Tibial artery (tissue), 4 donors: ENCODE results near the gene SMTNL2.
"Not testable (repeated sequence)": the region's sequence is repeated elsewhere in the genome, so short reads cannot be mapped to it uniquely, and the experiment has no call there.

Source experiments
- DNase-seq, 2 donors: peaks; one replicate each; pipeline ENCODE4 v3.0.0-alpha.2; 2019
- H3K27ac ChIP-seq, 2 donors: fragments of 200-600 bp; sonication (generic) in 1 of 2; 1 replicate in 1 of 2; 2 replicates in 1 of 2; pipeline ENCODE4 v1.5.1; 2018 to 2019; ENCODE audit warnings: mild to moderate bottlenecking in 1 of 2
- H3K27me3 ChIP-seq, 2 donors: fragments of 200-600 bp; sonication (generic) in 1 of 2; one replicate each; pipeline versions ENCODE4 v1.5.1 to v1.6.0; 2016 to 2019
- H3K36me3 ChIP-seq, 3 donors: fragments of 200-600 bp; sonication (generic) in 2 of 3; one replicate each; pipeline ENCODE4 v1.5.1; 2016 to 2019; ENCODE audit warnings: mild to moderate bottlenecking in 2 of 3
- H3K4me1 ChIP-seq, 4 donors: fragments of 200-600 bp; sonication (generic) in 2 of 4; 1 replicate in 3 of 4; 2 replicates in 1 of 4; pipeline ENCODE4 v1.5.1; 2016 to 2019
- H3K4me3 ChIP-seq, 2 donors: fragments of 200-600 bp; sonication (generic) in 1 of 2; 1 replicate in 1 of 2; 2 replicates in 1 of 2; pipeline ENCODE4 v1.5.1; 2018 to 2019; ENCODE audit warnings: mild to moderate bottlenecking in 2 of 2
- H3K9me3 ChIP-seq, 3 donors: fragments of 200-600 bp; sonication (generic) in 1 of 3; one replicate each; pipeline ENCODE4 v1.5.1; 2016 to 2019
- intact Hi-C: fragments of 100-400 bp; cut with DNase I; formaldehyde crosslinking; loops from one replicate; pipeline ENCODE4 v1.15.0; 2023; ENCODE audit warnings: low total_unique reads
- TF ChIP-seq, protein P1 (sequence below), 2 experiments: fragments of 200-600 bp in 1 of 2; fragments of 450-650 bp in 1 of 2; IDR thresholded peaks; one replicate each; pipeline ENCODE4 v1.5.1; 2017 to 2019; ENCODE audit warnings: antibody characterized with exemption in 2 of 2, mild to moderate bottlenecking in 1 of 2, moderate library complexity in 1 of 2

The SMTNL2 gene

GRCh38 chr17:4632581-4632920 lies 48.2 kb downstream of the SMTNL2 start:
- no peaks in the 10 kb centered on the region for H3K36me3 ChIP-seq
- H3K4me3 ChIP-seq: no peak overlapping the region
- no peaks in the 10 kb centered on the region for H3K4me1 ChIP-seq
- H3K27me3 ChIP-seq: peaks cover 0 to 44% of the 10 kb centered on the region in 2 donors
- TF ChIP-seq, protein P1, sequence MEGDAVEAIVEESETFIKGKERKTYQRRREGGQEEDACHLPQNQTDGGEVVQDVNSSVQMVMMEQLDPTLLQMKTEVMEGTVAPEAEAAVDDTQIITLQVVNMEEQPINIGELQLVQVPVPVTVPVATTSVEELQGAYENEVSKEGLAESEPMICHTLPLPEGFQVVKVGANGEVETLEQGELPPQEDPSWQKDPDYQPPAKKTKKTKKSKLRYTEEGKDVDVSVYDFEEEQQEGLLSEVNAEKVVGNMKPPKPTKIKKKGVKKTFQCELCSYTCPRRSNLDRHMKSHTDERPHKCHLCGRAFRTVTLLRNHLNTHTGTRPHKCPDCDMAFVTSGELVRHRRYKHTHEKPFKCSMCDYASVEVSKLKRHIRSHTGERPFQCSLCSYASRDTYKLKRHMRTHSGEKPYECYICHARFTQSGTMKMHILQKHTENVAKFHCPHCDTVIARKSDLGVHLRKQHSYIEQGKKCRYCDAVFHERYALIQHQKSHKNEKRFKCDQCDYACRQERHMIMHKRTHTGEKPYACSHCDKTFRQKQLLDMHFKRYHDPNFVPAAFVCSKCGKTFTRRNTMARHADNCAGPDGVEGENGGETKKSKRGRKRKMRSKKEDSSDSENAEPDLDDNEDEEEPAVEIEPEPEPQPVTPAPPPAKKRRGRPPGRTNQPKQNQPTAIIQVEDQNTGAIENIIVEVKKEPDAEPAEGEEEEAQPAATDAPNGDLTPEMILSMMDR (IDR thresholded peaks at IDR 0.05): no peak
- intact Hi-C loops: no loop called here
- no peak for DNase-seq
- H3K9me3 ChIP-seq: no peaks in the 10 kb centered on the region
- H3K27ac ChIP-seq: no peak overlapping the region

DNA sequence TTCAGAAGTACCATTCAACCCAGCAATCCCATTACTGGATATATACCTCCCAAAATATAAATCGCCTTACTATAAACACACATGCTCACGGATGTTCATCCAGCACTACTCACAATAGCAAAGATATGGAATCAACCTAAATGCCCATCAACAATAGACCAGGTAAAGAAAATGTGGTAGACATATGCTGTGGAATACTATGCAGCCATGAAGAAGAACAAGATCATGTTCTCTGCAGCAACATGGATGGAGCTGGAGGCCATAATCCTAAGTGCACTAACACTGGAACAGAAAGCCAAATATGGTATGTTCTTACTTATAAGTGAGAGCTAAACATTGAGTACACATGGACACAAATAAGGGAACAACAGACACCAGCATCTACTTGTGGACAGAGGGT lies 49.3 kb downstream of the SMTNL2 start:
- Histone ChIP-seq H3K27ac (no peak overlapping the region), H3K9me3 (no peaks in the 10 kb centered on the region), H3K4me1 (no peaks in the 10 kb centered on the region), H3K4me3 (no peak overlapping the region), H3K36me3 (no peaks in the 10 kb centered on the region), H3K27me3 (peaks cover 0 to 47% of the 10 kb centered on the region in 2 donors)
- intact Hi-C loops: no loop called here
- TF ChIP-seq, protein P1 (IDR thresholded peaks at IDR 0.05): no peak
- DNase-seq: no peak

GRCh38 chr17:4634976-4635375 lies 50.6 kb downstream of the SMTNL2 start:
- Histone ChIP-seq H3K27me3 (peaks cover 0 to 53% of the 10 kb centered on the region in 2 donors), H3K27ac (no peak overlapping the region)
- intact Hi-C loops: no loop called here

DNA sequence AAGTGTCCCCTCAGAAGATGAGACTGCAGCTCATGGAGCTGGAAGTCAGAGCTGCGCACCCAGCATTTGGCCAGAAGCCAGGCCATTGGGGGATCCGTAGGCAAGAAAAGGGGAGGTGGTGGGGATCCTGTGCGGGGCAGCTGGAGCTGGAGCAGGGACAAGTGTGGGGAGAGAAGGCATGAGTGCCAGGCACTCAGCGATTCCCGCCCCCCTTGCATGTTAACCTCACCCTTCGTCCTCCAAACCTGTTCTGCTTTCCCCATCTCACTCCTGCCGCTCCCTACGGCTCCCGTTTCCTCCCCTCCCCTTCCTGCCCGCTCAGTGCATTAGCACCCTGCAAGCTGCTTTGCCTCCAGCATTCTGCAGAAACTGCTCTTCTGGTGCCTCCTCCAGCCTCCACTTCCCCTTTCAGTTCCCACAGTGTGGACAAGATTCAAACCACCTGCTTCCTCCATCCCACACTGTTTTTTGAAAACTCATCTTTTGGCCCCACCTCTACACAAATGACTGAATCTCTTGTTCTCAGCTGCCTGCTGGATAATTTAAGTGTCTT lies 51.6 kb downstream of the SMTNL2 start:
- H3K4me1 ChIP-seq: peaks cover 0 to 5% (median 0%) of the 10 kb centered on the region in 4 donors
- no peaks in the 10 kb centered on the region for H3K36me3 ChIP-seq
- H3K9me3 ChIP-seq: no peaks in the 10 kb centered on the region
- H3K27ac ChIP-seq: no peak overlapping the region
- H3K4me3 ChIP-seq: no peak overlapping the region
- peaks cover 0 to 53% of the 10 kb centered on the region in 2 donors for H3K27me3 ChIP-seq
- intact Hi-C loops: no loop called here
- no peak for DNase-seq
- TF ChIP-seq, protein P1 (IDR thresholded peaks at IDR 0.05): no peak

More at GRCh38 chr17:4634976-4635375, 50.6 kb downstream of the SMTNL2 start:
- Histone ChIP-seq H3K4me3 (no peak overlapping the region), H3K4me1 (peaks cover 0 to 5% (median 0%) of the 10 kb centered on the region in 4 donors), H3K9me3 (no peaks in the 10 kb centered on the region), H3K36me3 (no peaks in the 10 kb centered on the region)
- DNase-seq: no peak
- TF ChIP-seq, protein P1 (IDR thresholded peaks at IDR 0.05): no peak

GRCh38 chr17:4636474-4637100 lies 52.3 kb downstream of the SMTNL2 start:
- Histone ChIP-seq H3K9me3 (no peaks in the 10 kb centered on the region), H3K27ac (no peak overlapping the region), H3K4me3 (no peak overlapping the region), H3K4me1 (peaks cover 0 to 10% (median 5%) of the 10 kb centered on the region in 4 donors), H3K27me3 (peaks cover 0 to 54% of the 10 kb centered on the region in 2 donors), H3K36me3 (no peaks in the 10 kb centered on the region)
- intact Hi-C loops: no loop called here
- TF ChIP-seq, protein P1 (IDR thresholded peaks at IDR 0.05): no peak
- DNase-seq: no peak

- intact Hi-C loops, H3K4me3 ChIP-seq, H3K9me3 ChIP-seq: not testable (repeated sequence)
Measured at GRCh38 chr17:4638766-4639165, 54.4 kb downstream of the SMTNL2 start.

DNA sequence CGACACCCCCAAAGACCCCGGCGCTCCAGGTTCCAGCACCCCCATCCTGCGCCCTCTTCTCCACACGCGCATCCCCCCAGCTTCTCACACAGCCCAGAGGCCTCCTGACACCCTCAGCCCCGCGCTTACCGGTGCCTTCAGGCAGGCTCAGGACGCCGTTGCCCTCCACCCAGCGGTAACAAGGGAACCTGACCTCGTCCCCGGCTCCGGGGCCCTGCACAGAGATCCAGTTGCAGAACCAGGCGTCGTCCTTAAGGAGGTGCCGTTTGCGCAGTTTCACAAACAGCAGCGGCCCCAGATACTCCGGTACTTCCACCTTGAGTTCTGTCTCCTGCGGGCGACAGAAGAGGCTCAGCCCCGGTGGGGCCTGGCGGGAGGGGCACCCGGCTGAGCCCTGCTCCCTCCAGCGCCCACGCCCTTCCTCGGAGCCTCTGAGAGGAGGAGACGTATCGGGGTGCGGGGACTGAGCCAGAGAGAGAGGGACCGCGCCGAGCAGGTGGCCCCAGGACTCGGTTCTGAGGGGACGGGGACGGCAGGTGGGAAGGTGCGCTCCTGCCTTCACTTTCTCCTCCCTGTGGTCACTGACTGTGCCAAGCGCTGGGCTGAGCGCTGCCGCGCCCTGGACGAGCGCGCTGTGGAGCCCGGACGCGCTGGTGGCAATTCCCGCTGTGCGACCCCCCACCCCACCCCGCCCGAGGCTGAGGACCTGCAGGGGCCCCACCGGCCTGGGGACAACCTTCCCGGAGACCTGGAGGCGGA lies 55.2 kb downstream of the SMTNL2 start:
- H3K4me3 ChIP-seq, H3K27ac ChIP-seq, H3K36me3 ChIP-seq, intact Hi-C loops, DNase-seq, H3K9me3 ChIP-seq: not testable (repeated sequence)
- H3K4me1 ChIP-seq: peaks cover 0 to 13% (median 5%) of the 10 kb centered on the region in 4 donors
- peaks cover 0 to 65% of the 10 kb centered on the region in 2 donors for H3K27me3 ChIP-seq

More at GRCh38 chr17:4638766-4639165, 54.4 kb downstream of the SMTNL2 start:
- peaks cover 0 to 62% of the 10 kb centered on the region in 2 donors for H3K27me3 ChIP-seq
- H3K36me3 ChIP-seq, H3K27ac ChIP-seq, DNase-seq: not testable (repeated sequence)
- peaks cover 0 to 13% (median 5%) of the 10 kb centered on the region in 4 donors for H3K4me1 ChIP-seq

GRCh38 chr17:4640569-4641188 lies 56.4 kb downstream of the SMTNL2 start:
- H3K36me3 ChIP-seq, DNase-seq, H3K27ac ChIP-seq, H3K9me3 ChIP-seq, H3K4me3 ChIP-seq, intact Hi-C loops: not testable (repeated sequence)
- Histone ChIP-seq H3K27me3 (peaks cover 0 to 71% of the 10 kb centered on the region in 2 donors), H3K4me1 (peaks cover 0 to 13% (median 5%) of the 10 kb centered on the region in 4 donors)
